Gastroesophageal sphincter (tissue), 4 donors: ENCODE data around the gene PPP1R14B. TPM values are rescaled to one million over a fixed set of nuclear protein-coding genes. Genes with fewer than 3 reads are reported as not detected.

ENCODE experiments used
- ATAC-seq: fragments of 150-250 bp; one replicate; pipeline ENCODE4 v1.9.1; 2016; ENCODE audit warnings: mild to moderate bottlenecking, moderate library complexity
- H3K27ac ChIP-seq, 4 donors: fragments of 200-600 bp; sonication (generic) in 3 of 4; 1 replicate in 3 of 4; 2 replicates in 1 of 4; pipeline ENCODE4 v1.5.1; 2016 to 2019
- H3K27me3 ChIP-seq: fragments of 200-600 bp; sonication (generic); one replicate; pipeline ENCODE4 v1.5.1; 2019
- H3K36me3 ChIP-seq, 2 donors: fragments of 200-600 bp; sonication (generic); one replicate each; pipeline ENCODE4 v1.5.1; 2019; ENCODE audit warnings: control low read depth in 1 of 2
- H3K4me1 ChIP-seq, 3 donors: fragments of 200-600 bp; sonication (generic); 1 replicate in 2 of 3; 2 replicates in 1 of 3; pipeline ENCODE4 v1.5.1; 2016 to 2019; ENCODE audit warnings: control low read depth in 2 of 3
- H3K4me3 ChIP-seq, 2 donors: fragments of 200-600 bp; sonication (generic); one replicate each; pipeline ENCODE4 v1.5.1; 2019; ENCODE audit warnings: mild to moderate bottlenecking in 1 of 2, moderate library complexity in 1 of 2
- H3K9me3 ChIP-seq, 3 donors: fragments of 200-600 bp; sonication (generic); one replicate each; pipeline ENCODE4 v1.5.1; 2017 to 2019; ENCODE audit warnings: control low read depth in 2 of 3
- CTCF ChIP-seq, 4 experiments: fragments of 200-600 bp in 2 of 4; fragments of 450-650 bp in 2 of 4; sonication (generic) in 1 of 4; IDR thresholded peaks; one replicate each; pipeline ENCODE4 v1.5.1; 2017 to 2019; ENCODE audit warnings: antibody characterized with exemption in 4 of 4, mild to moderate bottlenecking in 2 of 4, moderate library complexity in 2 of 4
- EP300 ChIP-seq: sonication (generic); formaldehyde crosslinking; IDR thresholded peaks from one replicate; pipeline ENCODE4 v1.6.1; 2017; ENCODE audit warnings: antibody characterized with exemption, mild to moderate bottlenecking
- POLR2A ChIP-seq, 2 donors: fragments of 450-650 bp; IDR thresholded peaks; one replicate each; pipeline ENCODE4 v1.6.1; 2017; ENCODE audit warnings: antibody characterized with exemption in 2 of 2, mild to moderate bottlenecking in 2 of 2, moderate library complexity in 1 of 2
- POLR2AphosphoS5 ChIP-seq: sonication (generic); formaldehyde crosslinking; IDR thresholded peaks from one replicate; pipeline ENCODE4 v1.6.1; 2017; ENCODE audit warnings: antibody characterized with exemption
- WGBS, 2 donors: methylation state at CpG; one replicate each; pipeline ENCODE4 v1.1.5; 2018; ENCODE audit warnings: low coverage in 1 of 2; 5-methylcytosine and 5-hydroxymethylcytosine counted together
- total RNA-seq, 4 donors: library from RNA; depleted of rRNA; stranded (reverse); fragments of >200 nt; gene quantifications; one replicate each; pipeline ENCODE4 v1.1.0, GENCODE V29; 2016

Gene PPP1R14B
- total RNA-seq, 4 donors from 2014 or later = 37.2 to 123 (median 70.9) TPM

GRCh38 chr11:64230985-64231365 lies 15.8 kb downstream of the PPP1R14B start:
- no peaks in the 10 kb centered on the region for H3K9me3 ChIP-seq
- 6 to 14% methylated on average over 2 to 5 of the region's 8 CpGs for WGBS, 2 donors
- no peaks in the 10 kb centered on the region for H3K27me3 ChIP-seq
- H3K27ac ChIP-seq = peak overlapping the region; percentile 67 to 97 (median 96)
- TF ChIP-seq EP300 (no peak), POLR2AphosphoS5 (no peak), POLR2A (IDR thresholded peaks at IDR 0.05) (no peak), CTCF (IDR thresholded peaks at IDR 0.05) (no peak)
- peaks cover 0 to 3% of the 10 kb centered on the region in 2 donors for H3K36me3 ChIP-seq
- H3K4me3 ChIP-seq = peak overlapping the region; percentile 39 to 83
- H3K4me1 ChIP-seq = peaks cover 3 to 87% (median 40%) of the 10 kb centered on the region in 3 donors
- no peak for ATAC-seq

- Histone ChIP-seq H3K4me3 (peak within 1 kb of the TSS; percentile 39 to 83), H3K27me3 (no peaks in the 10 kb centered on the region), H3K36me3 (no peaks in the 10 kb centered on the region), H3K4me1 (peaks cover 3 to 85% (median 36%) of the 10 kb centered on the region in 3 donors), H3K27ac (peak within 1 kb of the TSS; percentile 67 to 97 (median 96)), H3K9me3 (no peaks in the 10 kb centered on the region)
- TF ChIP-seq POLR2A (IDR thresholded peaks at IDR 0.05) (peak; percentile 30 to 49), CTCF (IDR thresholded peaks at IDR 0.05) (no peak), EP300 (no peak), POLR2AphosphoS5 (peak; percentile 70)
- peak; percentile 63 for ATAC-seq
- 0% methylated on average over 3 of the region's 62 CpGs; no CpG with 5 or more reads in 1 of the 2 donors for WGBS, 2 donors
These were observed 16.4 kb downstream of the PPP1R14B start, which contains the start of gene DNAJC4 for GRCh38 chr11:64230171-64230984. Gene DNAJC4 (plus strand): TSS chr11:64230548. CDS start chr11:64230855, 307 bp downstream.

GRCh38 chr11:64229744-64230170 lies 17.0 kb downstream of the PPP1R14B start:
- 0% methylated on average over 3 of the region's 13 CpGs; no CpG with 5 or more reads in 1 of the 2 donors for WGBS, 2 donors
- H3K4me3 ChIP-seq = peak overlapping the region; percentile 39 to 83
- peak overlapping the region; percentile 67 to 97 (median 96) for H3K27ac ChIP-seq
- peaks cover 0 to 86% (median 38%) of the 10 kb centered on the region in 3 donors for H3K4me1 ChIP-seq
- H3K36me3 ChIP-seq = no peaks in the 10 kb centered on the region
- no peaks in the 10 kb centered on the region for H3K9me3 ChIP-seq
- ATAC-seq = no peak
- TF ChIP-seq POLR2AphosphoS5 = no peak
- H3K27me3 ChIP-seq = no peaks in the 10 kb centered on the region

- no peaks in the 10 kb centered on the region for H3K27me3 ChIP-seq
- peaks cover 0 to 91% (median 38%) of the 10 kb centered on the region in 3 donors for H3K4me1 ChIP-seq
These were observed 17.5 kb downstream of the PPP1R14B start for GRCh38 chr11:64229090-64229743.

More at GRCh38 chr11:64229090-64229743, 17.5 kb downstream of the PPP1R14B start:
- Histone ChIP-seq H3K27ac (peak overlapping the region; percentile 67 to 97 (median 96)), H3K9me3 (no peaks in the 10 kb centered on the region), H3K4me3 (peak overlapping the region in 1 of 2 donors; percentile 83), H3K36me3 (no peaks in the 10 kb centered on the region)
- no peak for TF ChIP-seq EP300
- TF ChIP-seq CTCF (IDR thresholded peaks at IDR 0.05) = no peak
- no peak for TF ChIP-seq POLR2AphosphoS5
- TF ChIP-seq POLR2A (IDR thresholded peaks at IDR 0.05) = no peak
- 100% methylated on average over 3 of the region's 12 CpGs; no CpG with 5 or more reads in 1 of the 2 donors for WGBS, 2 donors
- ATAC-seq = no peak
